ENCODE data around the gene BPIFB3. TPM values are rescaled to one million over a fixed set of nuclear protein-coding genes. Genes with fewer than 3 reads are reported as not detected.

Gene BPIFB3
- total RNA-seq, 1 experiment from 2014 or later = not detected

GRCh38 chr20:33046412-33046811, 7.3 kb upstream of the BPIFB3 start:
- Histone ChIP-seq H3K27ac (no peak overlapping the region), H3K9me3 (replicated peaks) (peaks cover 9% of the 10 kb centered on the region), H3K36me3 (no peaks in the 10 kb centered on the region), H3K4me1 (replicated peaks) (no peaks in the 10 kb centered on the region), H3K4me3 (no peak overlapping the region), H3K27me3 (replicated peaks) (no peaks in the 10 kb centered on the region)
- DNase-seq (ENCODE audit: low read depth in 1 of 2, low spot score in 2 of 2) = no peak

- DNase-seq (ENCODE audit: low read depth in 1 of 2, low spot score in 2 of 2) = no peak
- Histone ChIP-seq H3K9me3 (replicated peaks) (no peaks in the 10 kb centered on the region; the same call in 1 of the 2 replicates), H3K4me3 (no peak overlapping the region), H3K36me3 (no peaks in the 10 kb centered on the region), H3K27me3 (replicated peaks) (no peaks in the 10 kb centered on the region), H3K4me1 (replicated peaks) (no peaks in the 10 kb centered on the region), H3K27ac (no peak overlapping the region)
Observed at GRCh38 chr20:33051333-33051732, 2.4 kb upstream of the BPIFB3 start.

DNA sequence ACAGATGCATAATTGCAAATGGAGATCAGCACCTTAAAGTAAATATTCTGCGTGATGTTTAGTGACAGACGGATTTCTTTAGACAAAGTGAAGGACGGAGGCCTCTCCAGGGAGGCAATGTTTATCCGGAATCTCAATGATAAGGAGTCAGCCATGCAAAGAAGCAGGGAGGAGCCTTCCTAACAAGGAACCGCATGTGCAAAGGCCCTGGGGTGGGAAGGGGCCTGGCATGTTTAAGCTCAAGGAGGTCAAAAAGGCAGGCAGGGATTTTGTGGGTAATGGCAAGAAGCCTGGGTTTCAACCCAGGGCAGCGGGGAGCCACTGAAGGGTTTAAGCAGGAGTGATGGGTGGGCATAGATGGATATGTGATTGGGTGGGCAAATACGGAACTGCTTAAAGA, 678 bp downstream of the BPIFB3 start:
- Histone ChIP-seq H3K9me3 (replicated peaks) (no peaks in the 10 kb centered on the region), H3K27ac (no peak overlapping the region), H3K4me3 (no peak overlapping the region), H3K36me3 (no peaks in the 10 kb centered on the region), H3K4me1 (replicated peaks) (no peaks in the 10 kb centered on the region), H3K27me3 (replicated peaks) (no peaks in the 10 kb centered on the region)
- DNase-seq (ENCODE audit: low read depth in 1 of 2, low spot score in 2 of 2) = no peak

DNA sequence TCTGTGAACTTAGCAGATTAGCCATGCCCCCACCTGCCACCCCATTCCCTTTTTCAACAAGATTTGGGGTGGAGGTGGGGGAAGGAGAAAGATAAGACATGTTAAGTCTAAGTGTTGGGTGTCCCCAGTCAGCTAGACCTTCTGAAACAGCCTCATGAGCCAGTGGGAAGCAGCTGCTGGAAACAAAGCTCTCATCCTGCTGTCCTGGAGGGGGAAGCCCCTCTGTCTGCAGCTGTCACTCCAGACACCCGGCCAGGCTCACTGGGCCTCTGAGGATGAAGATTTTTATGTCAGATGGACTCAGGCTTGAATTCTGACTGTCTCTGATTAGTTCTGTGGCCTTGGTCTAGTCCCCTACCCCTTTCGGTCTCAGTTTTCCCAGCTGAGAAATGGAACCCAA, 1.1 kb downstream of the BPIFB3 start:
- Histone ChIP-seq H3K4me3 (no peak overlapping the region), H3K4me1 (replicated peaks) (no peaks in the 10 kb centered on the region), H3K9me3 (replicated peaks) (no peaks in the 10 kb centered on the region), H3K36me3 (no peaks in the 10 kb centered on the region), H3K27ac (no peak overlapping the region), H3K27me3 (replicated peaks) (no peaks in the 10 kb centered on the region)
- no peak for DNase-seq (ENCODE audit: low read depth in 1 of 2, low spot score in 2 of 2)

- Histone ChIP-seq H3K27ac (no peak overlapping the region), H3K4me1 (replicated peaks) (no peaks in the 10 kb centered on the region), H3K4me3 (no peak overlapping the region), H3K9me3 (replicated peaks) (no peaks in the 10 kb centered on the region), H3K27me3 (replicated peaks) (no peaks in the 10 kb centered on the region), H3K36me3 (no peaks in the 10 kb centered on the region)
- DNase-seq (ENCODE audit: low read depth in 1 of 2, low spot score in 2 of 2) = no peak
Observed at GRCh38 chr20:33059136-33059535, 5.4 kb downstream of the BPIFB3 start.

DNA sequence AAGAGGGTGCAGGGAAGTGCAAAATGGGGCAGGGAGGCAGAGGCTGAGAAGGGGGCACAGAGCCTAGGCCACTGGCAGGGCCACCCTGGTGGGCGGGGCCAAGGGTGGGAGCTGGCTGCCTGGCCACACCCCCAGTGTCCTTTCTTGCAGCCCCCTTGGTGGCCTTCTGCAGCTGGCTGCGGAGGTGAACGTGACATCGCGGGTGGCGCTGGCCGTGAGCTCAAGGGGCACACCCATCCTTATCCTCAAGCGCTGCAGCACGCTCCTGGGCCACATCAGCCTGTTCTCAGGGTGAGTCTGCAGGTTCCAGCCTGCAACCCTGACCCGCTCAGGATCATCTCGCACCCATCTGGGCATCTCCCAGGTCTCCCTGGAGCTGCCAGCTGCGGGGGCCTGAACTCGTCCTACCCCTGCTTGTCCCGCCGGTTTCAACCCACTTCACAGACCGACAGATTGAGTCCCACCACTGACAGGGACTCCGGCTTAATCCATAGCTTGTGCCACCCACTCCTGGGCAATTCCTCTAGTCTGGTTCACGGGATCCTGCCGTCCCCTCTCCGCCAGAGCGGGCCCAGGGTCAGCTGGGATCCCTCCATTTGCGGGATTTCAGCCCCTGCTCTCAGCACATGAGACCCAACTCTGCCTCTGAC, 6.2 kb downstream of the BPIFB3 start:
- Histone ChIP-seq H3K9me3 (replicated peaks) (no peaks in the 10 kb centered on the region), H3K4me1 (replicated peaks) (no peaks in the 10 kb centered on the region), H3K27me3 (replicated peaks) (0 out of 2 replicates have a peak, but pooled peaks cover under 1% of the 10 kb centered on the region), H3K36me3 (no peaks in the 10 kb centered on the region), H3K27ac (no peak overlapping the region), H3K4me3 (no peak overlapping the region)
- DNase-seq (ENCODE audit: low read depth in 1 of 2, low spot score in 2 of 2) = no peak

DNA sequence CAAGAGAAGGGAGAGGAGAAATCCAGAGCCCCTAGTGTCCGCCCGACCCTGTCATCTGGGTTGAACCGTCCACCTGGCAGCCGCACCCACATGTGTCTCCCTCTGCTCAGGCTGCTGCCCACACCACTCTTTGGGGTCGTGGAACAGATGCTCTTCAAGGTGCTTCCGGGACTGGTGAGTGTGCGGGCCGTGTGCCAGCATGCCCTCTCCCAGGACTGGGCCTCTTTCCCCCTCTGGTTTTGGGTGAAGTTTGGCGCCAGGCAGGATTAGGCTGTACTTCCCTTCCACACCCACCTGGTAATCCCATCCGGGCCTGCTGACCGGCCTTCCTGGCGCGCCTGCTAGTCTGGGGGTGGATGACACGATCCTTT, 7.9 kb downstream of the BPIFB3 start:
- H3K27me3 ChIP-seq (replicated peaks) = 0 out of 2 replicates have a peak, but pooled peaks cover 3% of the 10 kb centered on the region
- DNase-seq (ENCODE audit: low read depth in 1 of 2, low spot score in 2 of 2) = no peak
- H3K27ac ChIP-seq = no peak overlapping the region
- no peaks in the 10 kb centered on the region for H3K4me1 ChIP-seq (replicated peaks)
- no peaks in the 10 kb centered on the region for H3K9me3 ChIP-seq (replicated peaks)
- H3K36me3 ChIP-seq = no peaks in the 10 kb centered on the region
- no peak overlapping the region for H3K4me3 ChIP-seq

- Histone ChIP-seq H3K36me3 (no peaks in the 10 kb centered on the region), H3K27ac (no peak overlapping the region), H3K9me3 (replicated peaks) (no peaks in the 10 kb centered on the region), H3K4me1 (replicated peaks) (no peaks in the 10 kb centered on the region), H3K4me3 (no peak overlapping the region), H3K27me3 (replicated peaks) (0 out of 2 replicates have a peak, but pooled peaks cover 3% of the 10 kb centered on the region)
- no peak for DNase-seq (ENCODE audit: low read depth in 1 of 2, low spot score in 2 of 2)
Observed at GRCh38 chr20:33062105-33062824, 8.6 kb downstream of the BPIFB3 start.

DNA sequence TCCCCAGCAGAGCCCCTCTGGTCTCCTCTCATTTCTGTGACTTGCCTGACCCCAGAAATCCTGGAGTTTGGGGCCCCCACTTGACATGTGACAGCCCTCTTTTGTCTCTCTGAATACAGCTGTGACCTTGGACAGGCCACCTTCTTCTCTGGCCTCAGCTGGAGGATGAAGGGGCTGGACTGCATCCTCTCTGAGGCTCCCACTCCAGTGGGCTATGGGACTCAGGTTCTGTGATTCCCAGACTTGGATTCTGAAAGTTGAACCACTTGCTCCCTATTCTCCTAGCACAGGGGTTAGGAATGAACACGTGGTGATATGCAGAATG, 9.1 kb downstream of the BPIFB3 start:
- no peak overlapping the region for H3K4me3 ChIP-seq
- H3K36me3 ChIP-seq = no peaks in the 10 kb centered on the region
- 0 out of 2 replicates have a peak, but pooled peaks cover 3% of the 10 kb centered on the region for H3K27me3 ChIP-seq (replicated peaks)
- no peak overlapping the region for H3K27ac ChIP-seq
- H3K9me3 ChIP-seq (replicated peaks) = no peaks in the 10 kb centered on the region
- DNase-seq (ENCODE audit: low read depth in 1 of 2, low spot score in 2 of 2) = no peak
- H3K4me1 ChIP-seq (replicated peaks) = no peaks in the 10 kb centered on the region

GRCh38 chr20:33063271-33063670, 9.6 kb downstream of the BPIFB3 start:
- DNase-seq (ENCODE audit: low read depth in 1 of 2, low spot score in 2 of 2) = no peak
- no peaks in the 10 kb centered on the region for H3K4me1 ChIP-seq (replicated peaks)

DNA sequence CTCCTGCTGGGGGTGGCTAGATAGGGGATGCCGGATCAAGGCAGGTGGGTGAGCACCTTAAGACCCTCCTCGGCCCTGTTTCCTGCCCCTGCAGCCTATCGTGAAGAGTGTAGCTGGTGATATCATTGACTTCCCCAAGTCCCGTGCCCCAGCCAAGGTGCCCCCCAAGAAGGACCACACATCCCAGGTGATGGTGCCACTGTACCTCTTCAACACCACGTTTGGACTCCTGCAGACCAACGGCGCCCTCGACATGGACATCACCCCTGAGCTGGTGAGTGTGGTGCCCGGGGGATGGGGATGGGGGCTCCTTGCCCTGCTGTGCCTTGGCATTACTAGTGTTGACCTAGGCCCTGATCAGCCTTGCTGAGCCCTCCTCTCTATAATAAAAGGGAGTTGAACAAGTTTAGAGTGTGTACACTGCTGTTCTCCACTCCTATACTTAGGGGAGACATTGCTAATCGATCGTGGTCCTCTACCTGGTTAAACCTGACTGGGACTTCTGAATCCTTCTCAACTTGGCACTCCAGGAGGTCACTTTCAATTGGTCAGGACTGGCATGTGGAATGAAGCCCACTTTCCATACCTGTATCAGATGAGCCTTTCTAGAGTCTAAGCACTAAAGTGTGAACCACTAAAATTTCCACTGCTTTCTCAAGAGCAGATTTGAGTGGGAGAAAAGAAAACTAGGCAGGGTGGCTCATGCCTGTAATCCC, 11.0 kb downstream of the BPIFB3 start:
- DNase-seq (ENCODE audit: low read depth in 1 of 2, low spot score in 2 of 2) = no peak
- H3K4me3 ChIP-seq = no peak overlapping the region
- no peak overlapping the region for H3K27ac ChIP-seq
- no peaks in the 10 kb centered on the region for H3K36me3 ChIP-seq
- no peaks in the 10 kb centered on the region for H3K9me3 ChIP-seq (replicated peaks)
- 0 out of 2 replicates have a peak, but pooled peaks cover 3% of the 10 kb centered on the region for H3K27me3 ChIP-seq (replicated peaks)
- no peaks in the 10 kb centered on the region for H3K4me1 ChIP-seq (replicated peaks)

More at GRCh38 chr20:33063271-33063670, 9.6 kb downstream of the BPIFB3 start:
- Histone ChIP-seq H3K4me3 (no peak overlapping the region), H3K27ac (no peak overlapping the region), H3K36me3 (no peaks in the 10 kb centered on the region), H3K9me3 (replicated peaks) (no peaks in the 10 kb centered on the region), H3K27me3 (replicated peaks) (0 out of 2 replicates have a peak, but pooled peaks cover 3% of the 10 kb centered on the region)

- Histone ChIP-seq H3K27me3 (replicated peaks) (0 out of 2 replicates have a peak, but pooled peaks cover 3% of the 10 kb centered on the region), H3K9me3 (replicated peaks) (no peaks in the 10 kb centered on the region), H3K36me3 (no peaks in the 10 kb centered on the region), H3K27ac (no peak overlapping the region), H3K4me1 (replicated peaks) (no peaks in the 10 kb centered on the region), H3K4me3 (no peak overlapping the region)
- no peak for DNase-seq (ENCODE audit: low read depth in 1 of 2, low spot score in 2 of 2)
Observed at GRCh38 chr20:33065785-33066184, 12.1 kb downstream of the BPIFB3 start.

GRCh38 chr20:33067806-33068205, 14.1 kb downstream of the BPIFB3 start:
- no peaks in the 10 kb centered on the region for H3K36me3 ChIP-seq
- no peak overlapping the region for H3K4me3 ChIP-seq
- no peak for DNase-seq (ENCODE audit: low read depth in 1 of 2, low spot score in 2 of 2)
- H3K27ac ChIP-seq = no peak overlapping the region
- H3K9me3 ChIP-seq (replicated peaks) = no peaks in the 10 kb centered on the region
- H3K27me3 ChIP-seq (replicated peaks) = 0 out of 2 replicates have a peak, but pooled peaks cover 3% of the 10 kb centered on the region
- H3K4me1 ChIP-seq (replicated peaks) = no peaks in the 10 kb centered on the region

Measured in SJSA1 (cell line).